Adipocyte (in vitro differentiated cells): ENCODE results near the gene GPANK1.
A peak's percentile ranks its signal among the peaks of the same experiment; 100 is the strongest.
"Not testable (repeated sequence)": the region's sequence is repeated elsewhere in the genome, so short reads cannot be mapped to it uniquely, and the experiment has no call there.

ENCODE experiments used
- DNase-seq: peaks from one replicate; pipeline ENCODE4 v3.0.0-alpha.2; 2015; ENCODE audit warnings: low read depth
- H3K27me3 ChIP-seq: replicated peaks from 2 replicates; pipeline ENCODE4 v1.7.0; 2013; ENCODE audit warnings: mild to moderate bottlenecking, low read length, moderate library complexity; ENCODE audit not compliant: control insufficient read depth, insufficient read depth
- H3K36me3 ChIP-seq: 2 replicates; pipeline ENCODE4 v1.7.0; 2013; ENCODE audit warnings: low read length, mild to moderate bottlenecking, moderate library complexity; ENCODE audit not compliant: control insufficient read depth, insufficient read depth, severe bottlenecking
- H3K4me1 ChIP-seq: 2 replicates; pipeline ENCODE4 v1.7.0; 2013; ENCODE audit warnings: mild to moderate bottlenecking, low read length, moderate library complexity; ENCODE audit not compliant: control insufficient read depth, insufficient read depth
- H3K4me3 ChIP-seq: 2 replicates; pipeline ENCODE4 v1.7.0; 2013; ENCODE audit warnings: mild to moderate bottlenecking, low read length, moderate library complexity
- H3K9ac ChIP-seq: 2 replicates; pipeline ENCODE4 v1.7.0; 2013; ENCODE audit warnings: mild to moderate bottlenecking, low read length, moderate library complexity
- H3K9me3 ChIP-seq: 2 replicates; pipeline ENCODE4 v1.7.0; 2013; ENCODE audit warnings: mild to moderate bottlenecking, low read length, moderate library complexity; ENCODE audit not compliant: control insufficient read depth

Gene GPANK1

GRCh38 chr6:31664790-31665500, at the start of gene GPANK1:
Gene GPANK1, minus strand, starts transcription at chr6:31664997. Its CDS starts 519 bp downstream, at chr6:31664478.
- H3K27me3 ChIP-seq: no peaks in the 10 kb centered on the region
- peak within 1 kb of the TSS; percentile 98 for H3K9ac ChIP-seq
- DNase-seq: peak; percentile 96
- H3K9me3 ChIP-seq: no peaks in the 10 kb centered on the region
- H3K4me1 ChIP-seq: peaks cover 33% of the 10 kb centered on the region
- peak within 1 kb of the TSS; percentile 98 for H3K4me3 ChIP-seq
- peaks cover 41% of the 10 kb centered on the region for H3K36me3 ChIP-seq

DNA sequence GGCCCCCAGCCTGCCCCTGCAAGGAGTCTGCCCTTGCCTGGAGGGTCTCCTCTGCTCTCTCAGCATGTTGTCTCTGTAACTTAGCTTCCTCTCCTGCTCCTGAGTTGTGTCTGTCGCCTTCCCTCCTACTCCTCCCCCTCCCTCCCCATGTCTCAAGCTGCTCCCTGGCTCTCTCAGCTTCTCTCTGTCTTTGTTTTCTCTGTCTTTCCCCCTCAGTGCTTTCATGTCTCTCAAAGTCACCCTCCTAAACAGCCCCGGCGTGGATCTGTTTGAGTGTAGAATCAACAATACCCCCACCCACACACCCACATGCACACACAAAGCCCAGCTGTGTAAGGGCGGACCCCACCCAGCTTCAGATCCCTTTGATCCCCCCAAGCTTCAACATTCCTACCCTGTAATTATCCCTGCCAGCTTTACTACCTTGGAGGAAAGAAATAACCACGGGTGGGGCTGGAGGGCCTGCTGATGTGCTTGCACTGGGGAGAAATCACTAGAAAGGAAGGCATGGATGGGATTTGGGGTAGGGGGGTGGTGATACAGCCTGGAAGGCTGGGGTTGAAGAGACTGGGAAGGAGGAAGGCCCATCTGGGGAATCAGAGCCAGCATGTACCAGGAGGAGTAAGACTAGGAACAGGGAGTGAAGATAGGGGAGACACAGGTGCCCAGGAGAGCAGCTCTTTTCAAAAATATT, 49.3 kb upstream of the GPANK1 start:
- H3K4me1 ChIP-seq: no peaks in the 10 kb centered on the region
- DNase-seq: no peak
- no peak overlapping the region for H3K9ac ChIP-seq
- H3K9me3 ChIP-seq: no peaks in the 10 kb centered on the region
- peaks cover 26% of the 10 kb centered on the region for H3K27me3 ChIP-seq
- H3K4me3 ChIP-seq: no peak overlapping the region
- no peaks in the 10 kb centered on the region for H3K36me3 ChIP-seq

DNA sequence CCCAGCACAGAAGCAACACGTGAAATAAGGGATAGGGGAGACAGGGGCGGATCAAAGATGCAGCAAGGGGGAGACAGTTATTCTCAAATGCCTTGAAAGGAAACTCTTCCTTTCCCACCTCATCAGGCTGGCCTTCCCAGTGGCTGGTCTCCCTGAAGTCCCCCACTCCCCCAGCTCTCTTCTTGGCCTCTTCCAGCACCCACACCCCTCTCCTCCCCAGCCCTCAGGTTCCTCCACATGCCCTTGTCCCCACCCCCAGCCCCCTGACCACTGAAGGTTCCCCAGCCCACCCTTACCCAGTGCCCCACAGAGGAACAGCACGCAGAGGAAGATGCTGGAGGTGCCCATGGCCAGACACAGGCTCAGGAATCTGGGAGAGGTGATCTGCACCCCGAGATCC, 48.7 kb upstream of the GPANK1 start:
- no peak for DNase-seq
- Histone ChIP-seq H3K4me3 (no peak overlapping the region), H3K4me1 (no peaks in the 10 kb centered on the region), H3K27me3 (peaks cover 26% of the 10 kb centered on the region), H3K36me3 (no peaks in the 10 kb centered on the region), H3K9me3 (no peaks in the 10 kb centered on the region), H3K9ac (no peak overlapping the region)

DNA sequence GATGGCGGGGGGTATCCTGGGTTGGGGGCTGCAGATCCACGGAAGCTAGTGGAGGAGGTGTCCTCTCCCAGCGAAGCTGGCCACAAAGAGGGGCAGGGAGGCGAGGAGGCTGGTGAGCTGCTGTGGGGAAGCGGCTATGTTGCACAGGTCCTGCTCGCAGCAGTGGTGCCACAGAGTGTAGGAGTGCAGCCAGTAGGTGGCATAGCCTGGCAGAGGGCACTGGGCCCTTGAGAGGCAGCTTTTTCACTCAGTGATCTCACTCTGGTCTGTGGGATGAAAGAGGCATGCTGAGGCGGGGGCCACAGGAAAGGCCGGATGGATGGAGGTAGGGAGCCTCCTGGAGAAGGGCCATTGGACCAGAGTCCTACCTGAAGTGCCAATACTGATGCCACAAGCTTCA, 47.5 kb upstream of the GPANK1 start:
- Histone ChIP-seq H3K27me3 (peaks cover 26% of the 10 kb centered on the region), H3K4me1 (no peaks in the 10 kb centered on the region), H3K9me3 (no peaks in the 10 kb centered on the region), H3K36me3 (no peaks in the 10 kb centered on the region), H3K4me3 (no peak overlapping the region), H3K9ac (no peak overlapping the region)
- DNase-seq: no peak

DNA sequence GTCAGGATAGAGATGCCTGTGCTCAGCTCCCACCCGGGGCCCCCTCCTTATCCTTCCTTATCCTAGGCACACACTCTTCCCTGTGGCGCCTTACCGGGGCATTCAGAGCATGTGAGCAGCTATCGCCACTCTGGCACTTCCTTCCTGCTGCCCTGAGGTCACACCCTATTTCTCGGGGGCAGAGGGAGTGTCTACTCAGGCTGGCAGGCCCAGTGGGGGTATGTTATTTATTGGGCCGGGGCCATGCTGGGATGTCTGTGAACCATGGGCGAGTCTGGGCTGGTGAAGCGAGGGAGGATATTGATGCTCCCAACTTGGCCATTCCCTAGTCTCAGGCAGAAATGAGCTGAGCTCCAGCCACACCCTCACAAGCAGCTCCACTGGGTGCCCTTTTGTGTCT, 46.4 kb upstream of the GPANK1 start:
- H3K9me3 ChIP-seq: no peaks in the 10 kb centered on the region
- no peak overlapping the region for H3K4me3 ChIP-seq
- H3K4me1 ChIP-seq: no peaks in the 10 kb centered on the region
- H3K27me3 ChIP-seq: peaks cover 26% of the 10 kb centered on the region
- no peak for DNase-seq
- H3K9ac ChIP-seq: no peak overlapping the region
- no peaks in the 10 kb centered on the region for H3K36me3 ChIP-seq

DNA sequence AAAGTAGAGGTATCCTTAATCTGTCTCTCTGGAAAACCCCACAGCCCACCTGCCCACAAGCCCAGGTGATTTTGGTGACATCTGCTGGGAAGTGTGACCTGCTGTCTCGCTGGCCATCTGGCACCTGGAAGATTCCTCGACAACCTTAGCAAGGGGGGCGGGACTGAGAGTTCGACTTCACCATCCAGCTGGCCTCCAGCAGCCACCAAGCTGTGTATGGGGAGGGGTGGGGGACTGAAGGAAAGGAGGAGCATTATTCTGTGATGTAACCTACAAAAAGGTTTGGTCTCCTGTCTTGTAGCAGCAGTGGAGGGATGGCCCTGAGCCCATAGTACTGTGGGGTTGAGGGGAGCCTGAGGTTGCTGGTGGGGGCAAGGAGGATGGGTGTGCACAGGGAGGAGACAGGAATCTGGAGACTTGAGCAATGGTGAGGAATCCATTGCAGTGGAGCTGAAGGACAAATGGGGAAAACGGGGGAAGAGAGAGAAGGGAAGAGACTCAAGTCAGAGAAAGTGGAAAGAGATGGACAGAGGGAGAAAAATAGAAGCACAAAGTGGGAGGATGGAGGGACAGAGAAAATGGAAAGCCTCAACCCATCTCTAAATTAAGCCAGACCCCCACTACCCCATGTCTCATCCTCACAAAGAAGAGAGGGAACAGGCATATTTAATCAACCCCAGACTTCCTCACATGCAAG, 45.9 kb upstream of the GPANK1 start:
- Histone ChIP-seq H3K4me1 (no peaks in the 10 kb centered on the region), H3K9me3 (no peaks in the 10 kb centered on the region), H3K9ac (no peak overlapping the region), H3K27me3 (peaks cover 26% of the 10 kb centered on the region), H3K4me3 (no peak overlapping the region), H3K36me3 (no peaks in the 10 kb centered on the region)
- no peak for DNase-seq

DNA sequence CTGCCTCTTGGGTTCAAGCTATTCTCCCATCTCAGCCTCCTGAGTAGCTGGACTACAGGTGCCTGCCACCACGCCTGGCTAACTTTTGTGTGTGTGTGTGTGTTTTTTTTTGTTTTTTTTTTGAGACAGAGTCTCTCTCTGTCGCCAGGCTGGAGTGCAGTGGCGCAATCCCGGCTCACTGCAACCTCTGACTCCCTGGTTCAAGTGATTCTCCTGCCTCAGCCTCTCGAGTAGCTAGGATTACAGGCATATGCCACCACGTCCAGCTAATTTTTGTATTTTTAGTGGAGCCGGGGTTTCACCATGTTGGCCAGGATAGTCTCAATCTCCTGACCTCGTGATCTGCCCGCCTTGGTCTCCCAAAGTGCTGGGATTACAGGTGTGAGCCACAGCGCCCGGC, 44.4 kb upstream of the GPANK1 start:
- not testable (repeated sequence) for H3K9ac ChIP-seq, DNase-seq, H3K36me3 ChIP-seq, H3K4me3 ChIP-seq, H3K4me1 ChIP-seq, H3K9me3 ChIP-seq
- peaks cover 23% of the 10 kb centered on the region for H3K27me3 ChIP-seq

DNA sequence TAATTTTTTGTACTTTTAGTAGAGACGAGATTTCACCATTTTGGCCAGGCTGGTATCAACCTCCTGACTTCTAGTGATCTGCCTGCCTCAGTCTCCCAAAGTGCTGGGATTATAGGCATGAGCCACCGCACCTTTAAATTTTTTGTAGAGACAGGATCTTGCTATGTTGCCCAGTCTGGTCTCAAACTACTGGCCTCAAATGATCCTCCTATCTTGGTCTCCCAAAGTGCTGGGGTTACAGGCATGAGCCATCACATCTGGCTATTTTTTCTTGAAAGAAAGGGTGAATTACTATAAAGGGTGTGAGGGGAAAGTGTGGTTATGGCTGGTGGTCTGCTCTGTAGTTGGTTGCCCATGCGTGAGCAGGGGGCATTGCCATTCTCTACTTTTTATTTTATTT, 43.4 kb upstream of the GPANK1 start:
- Histone ChIP-seq H3K9ac (no peak overlapping the region), H3K4me3 (no peak overlapping the region), H3K9me3 (no peaks in the 10 kb centered on the region), H3K4me1 (peaks cover 3% of the 10 kb centered on the region), H3K36me3 (no peaks in the 10 kb centered on the region), H3K27me3 (peaks cover 18% of the 10 kb centered on the region)
- DNase-seq: no peak

DNA sequence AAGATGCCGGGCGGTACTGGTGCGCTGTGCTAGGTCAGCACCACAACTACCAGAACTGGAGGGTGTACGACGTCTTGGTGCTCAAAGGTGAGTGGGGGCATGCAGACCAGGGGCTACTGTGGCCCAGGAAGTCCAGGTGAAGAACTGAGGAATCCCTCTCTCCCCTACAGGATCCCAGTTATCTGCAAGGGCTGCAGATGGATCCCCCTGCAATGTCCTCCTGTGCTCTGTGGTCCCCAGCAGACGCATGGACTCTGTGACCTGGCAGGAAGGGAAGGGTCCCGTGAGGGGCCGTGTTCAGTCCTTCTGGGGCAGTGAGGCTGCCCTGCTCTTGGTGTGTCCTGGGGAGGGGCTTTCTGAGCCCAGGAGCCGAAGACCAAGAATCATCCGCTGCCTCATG, 42.9 kb upstream of the GPANK1 start:
- Histone ChIP-seq H3K4me1 (peaks cover 3% of the 10 kb centered on the region), H3K36me3 (no peaks in the 10 kb centered on the region), H3K9ac (no peak overlapping the region), H3K9me3 (no peaks in the 10 kb centered on the region), H3K27me3 (peaks cover 18% of the 10 kb centered on the region), H3K4me3 (no peak overlapping the region)
- DNase-seq: no peak

DNA sequence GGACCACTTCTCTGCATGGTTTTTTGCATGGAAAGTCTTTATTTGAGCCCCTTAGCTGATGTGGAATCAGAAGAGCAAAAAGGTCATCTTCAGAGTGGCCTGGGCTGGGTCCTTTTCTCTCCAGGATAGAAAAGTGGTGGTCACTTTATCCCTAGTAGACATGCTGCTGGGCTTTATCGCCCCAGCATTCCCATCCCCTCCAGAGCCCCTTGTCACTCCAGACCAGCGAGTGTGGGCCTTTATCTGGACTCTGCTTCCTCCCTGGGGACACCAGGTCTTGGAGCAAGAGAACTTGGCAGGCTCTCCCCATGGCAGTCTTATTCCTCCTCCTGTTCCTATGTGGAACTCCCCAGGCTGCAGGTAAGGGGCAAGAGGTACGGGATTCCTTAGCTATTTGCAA, 41.8 kb upstream of the GPANK1 start, which contains the start of gene LY6G6F:
Gene LY6G6F, plus strand, starts transcription at position 268 of the 400 bp plus-strand sequence. Its CDS starts 41 bp downstream, at position 309.
- no peak for DNase-seq
- Histone ChIP-seq H3K27me3 (peaks cover 14% of the 10 kb centered on the region), H3K4me1 (peaks cover 10% of the 10 kb centered on the region), H3K9me3 (no peaks in the 10 kb centered on the region), H3K4me3 (no peak within 1 kb of the TSS), H3K36me3 (no peaks in the 10 kb centered on the region), H3K9ac (no peak within 1 kb of the TSS)

GRCh38 chr6:31705931-31706330, 41.1 kb upstream of the GPANK1 start:
- no peak for DNase-seq
- Histone ChIP-seq H3K4me1 (peaks cover 16% of the 10 kb centered on the region), H3K4me3 (no peak overlapping the region), H3K9ac (no peak overlapping the region), H3K36me3 (no peaks in the 10 kb centered on the region), H3K27me3 (peaks cover 7% of the 10 kb centered on the region), H3K9me3 (no peaks in the 10 kb centered on the region)
